ENCODE measurements around the gene TGFBR2.

Gene TGFBR2

DNA sequence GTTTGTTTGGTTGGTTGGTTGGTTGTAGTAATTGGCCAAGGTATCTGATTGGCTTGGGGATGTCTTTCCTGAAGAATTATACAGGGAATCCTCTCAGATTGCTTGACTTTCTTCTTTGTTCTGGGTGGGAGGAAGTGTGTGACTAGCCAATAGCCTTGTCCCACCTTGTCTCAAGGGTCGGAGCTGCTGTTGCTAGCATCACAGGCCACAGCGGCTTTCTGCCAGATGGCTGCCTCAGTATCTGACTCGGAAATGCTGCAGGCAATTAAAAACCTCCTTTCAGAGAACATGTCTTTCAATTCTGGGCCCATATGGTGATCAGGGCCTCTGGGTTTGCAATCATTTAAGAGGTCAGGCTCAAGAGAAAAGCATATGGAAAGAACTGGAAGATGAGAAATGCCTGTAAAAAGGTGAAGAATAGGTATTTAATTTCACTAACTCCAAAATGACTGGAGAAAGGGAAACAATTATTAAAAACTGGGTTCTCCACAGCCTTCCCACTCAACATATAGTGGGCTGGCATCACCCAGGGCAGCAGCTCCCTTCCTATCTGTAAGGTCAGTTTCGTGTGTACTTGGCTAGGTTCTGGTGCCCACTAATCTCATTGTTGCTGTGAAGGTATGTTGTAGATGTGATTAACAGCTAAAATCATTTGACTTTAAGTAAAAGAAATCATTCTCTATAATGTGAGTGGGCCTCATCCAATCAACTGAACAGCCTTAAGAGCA is 32.4 kb downstream of the TGFBR2 start:
- DNase-seq = no peak

DNA sequence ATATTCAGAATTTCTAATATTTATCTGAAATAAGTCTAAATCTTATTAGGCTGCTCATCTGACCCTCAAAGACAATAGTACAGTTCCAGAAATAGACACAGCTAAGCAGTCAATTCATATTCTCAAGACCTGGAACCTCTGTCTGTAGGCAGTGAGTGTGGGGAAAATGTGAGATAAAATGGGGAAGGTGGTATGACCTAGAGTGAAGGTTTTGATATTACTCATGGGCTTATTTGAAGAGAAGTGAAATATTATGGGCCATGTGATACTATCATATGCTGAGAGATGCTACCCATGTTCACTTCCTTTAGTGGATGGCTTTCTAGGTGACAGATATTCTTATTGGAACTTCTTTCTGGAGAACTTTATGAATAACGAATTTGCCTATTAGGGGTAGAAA is 33.5 kb downstream of the TGFBR2 start:
- no peak for DNase-seq

GRCh38 chr3:30640851-30641250 is 34.5 kb downstream of the TGFBR2 start:
- no peak for DNase-seq

DNA sequence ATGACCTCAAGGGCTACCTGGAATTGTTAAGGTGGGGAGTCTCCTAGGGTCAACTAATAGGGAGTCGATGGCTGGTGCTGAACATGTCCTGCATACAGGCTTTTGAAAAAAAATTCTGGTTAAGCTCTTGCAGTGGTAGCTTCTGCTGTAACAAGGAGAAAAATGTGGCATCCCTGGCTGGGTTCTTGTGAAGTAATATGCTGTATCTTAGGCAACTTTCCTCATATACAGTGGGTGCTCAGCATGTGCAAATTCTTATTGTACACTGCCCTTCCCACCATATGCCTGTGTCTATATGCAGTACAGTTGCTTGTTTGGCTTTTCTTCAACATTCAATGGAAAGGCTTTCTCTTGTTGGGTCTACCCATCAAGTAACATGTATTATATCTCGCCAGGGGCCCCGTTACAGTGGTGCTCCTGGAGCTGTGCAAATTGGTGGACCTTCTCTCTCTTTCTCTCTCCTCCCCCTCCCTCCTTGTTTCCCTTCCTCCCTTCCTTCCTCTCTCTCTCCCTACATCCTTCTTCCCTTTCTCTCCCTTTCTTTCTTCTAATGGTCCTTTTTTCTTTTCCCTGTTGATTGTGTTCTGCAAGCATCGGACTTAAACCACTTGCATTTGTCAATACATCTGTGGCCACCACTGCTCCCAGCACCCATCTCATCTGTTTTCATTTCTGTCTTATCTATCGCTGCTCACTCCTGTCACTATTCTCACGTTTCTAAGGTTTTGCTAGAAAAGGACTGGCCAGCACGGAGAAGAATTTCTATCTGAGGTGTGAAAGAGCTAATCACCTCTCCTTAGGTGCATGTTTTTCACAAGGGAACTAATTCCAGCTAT is 35.2 kb downstream of the TGFBR2 start:
- no peak for DNase-seq

GRCh38 chr3:30642849-30643361 is 36.5 kb downstream of the TGFBR2 start:
- no peak for DNase-seq

DNA sequence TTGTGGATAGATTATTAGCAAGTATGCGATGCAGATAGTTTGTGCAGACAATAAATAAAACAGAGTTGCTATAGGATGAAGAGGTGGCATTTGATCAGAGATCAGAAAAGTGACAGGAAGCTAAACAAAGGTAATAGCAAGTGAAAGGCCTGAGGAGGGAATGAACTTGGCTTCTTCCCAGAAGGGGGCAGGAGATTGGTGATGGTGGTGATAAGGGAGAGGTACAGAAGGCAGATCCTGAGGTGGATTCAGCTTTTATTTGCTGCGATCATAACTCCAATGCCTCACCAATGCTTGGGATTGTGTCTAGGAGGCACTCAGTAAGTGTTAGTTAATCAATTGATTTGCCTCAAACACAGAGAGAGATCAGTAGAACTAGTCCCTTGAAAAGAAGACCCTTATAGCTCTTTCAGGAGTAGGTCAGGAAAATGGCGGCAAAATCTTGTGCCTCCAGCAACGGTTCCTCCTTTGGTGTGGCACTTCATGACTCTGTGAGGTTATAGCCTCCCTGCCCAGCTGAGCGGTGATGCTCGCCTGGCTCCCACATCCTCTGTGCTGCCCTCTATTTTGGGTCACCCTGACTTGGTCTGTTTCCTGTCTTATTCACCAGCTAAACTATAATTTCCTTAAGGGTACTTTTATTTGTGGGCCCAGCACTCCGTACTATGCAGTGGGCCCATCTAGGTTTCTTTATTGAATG is 37.5 kb downstream of the TGFBR2 start:
- DNase-seq = no peak

- DNase-seq = no peak
Measured at GRCh38 chr3:30644615-30645014, 38.2 kb downstream of the TGFBR2 start.

GRCh38 chr3:30645077-30645476 is 38.7 kb downstream of the TGFBR2 start:
- DNase-seq = no peak

- DNase-seq = no peak
Measured at GRCh38 chr3:30646181-30646876, 39.9 kb downstream of the TGFBR2 start.

DNA sequence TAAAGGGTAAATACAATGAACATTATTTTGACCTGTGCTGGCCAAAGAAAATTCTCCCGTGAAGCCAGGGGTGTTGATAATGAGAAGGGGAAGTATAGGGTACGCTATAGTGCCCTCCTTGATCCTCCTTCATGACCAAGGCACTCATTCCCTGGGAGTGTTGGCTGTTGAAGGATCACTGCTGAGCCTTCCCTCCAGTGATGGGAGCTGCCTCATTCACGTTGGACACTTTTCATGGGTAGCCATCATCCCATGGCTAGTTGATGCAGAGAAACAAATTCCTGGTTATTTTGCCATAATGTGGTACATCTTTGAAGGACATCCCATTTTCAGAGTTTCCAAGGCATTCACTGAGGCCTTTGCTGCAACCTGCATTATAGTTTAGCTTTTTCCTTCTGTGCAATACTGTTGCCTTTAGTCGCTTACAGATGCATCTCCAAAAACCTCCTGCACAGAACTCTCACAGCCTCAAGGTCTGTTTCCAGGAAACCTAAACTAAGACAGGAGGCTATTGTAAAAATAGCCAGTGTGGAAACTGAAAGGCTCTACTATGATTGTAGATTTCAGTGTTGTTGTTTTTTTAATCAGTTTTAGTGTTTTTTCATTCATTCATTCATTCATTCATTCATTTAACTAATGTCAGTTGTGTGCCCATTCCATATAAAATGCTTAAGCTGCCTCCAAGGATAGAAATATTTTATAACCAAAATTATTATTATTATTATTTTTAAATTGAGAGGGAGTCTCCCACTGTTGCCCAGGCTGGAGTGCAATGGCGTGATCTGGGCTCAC is 40.8 kb downstream of the TGFBR2 start:
- DNase-seq = no peak

GRCh38 chr3:30648670-30649357 is 42.4 kb downstream of the TGFBR2 start:
- no peak for DNase-seq

DNA sequence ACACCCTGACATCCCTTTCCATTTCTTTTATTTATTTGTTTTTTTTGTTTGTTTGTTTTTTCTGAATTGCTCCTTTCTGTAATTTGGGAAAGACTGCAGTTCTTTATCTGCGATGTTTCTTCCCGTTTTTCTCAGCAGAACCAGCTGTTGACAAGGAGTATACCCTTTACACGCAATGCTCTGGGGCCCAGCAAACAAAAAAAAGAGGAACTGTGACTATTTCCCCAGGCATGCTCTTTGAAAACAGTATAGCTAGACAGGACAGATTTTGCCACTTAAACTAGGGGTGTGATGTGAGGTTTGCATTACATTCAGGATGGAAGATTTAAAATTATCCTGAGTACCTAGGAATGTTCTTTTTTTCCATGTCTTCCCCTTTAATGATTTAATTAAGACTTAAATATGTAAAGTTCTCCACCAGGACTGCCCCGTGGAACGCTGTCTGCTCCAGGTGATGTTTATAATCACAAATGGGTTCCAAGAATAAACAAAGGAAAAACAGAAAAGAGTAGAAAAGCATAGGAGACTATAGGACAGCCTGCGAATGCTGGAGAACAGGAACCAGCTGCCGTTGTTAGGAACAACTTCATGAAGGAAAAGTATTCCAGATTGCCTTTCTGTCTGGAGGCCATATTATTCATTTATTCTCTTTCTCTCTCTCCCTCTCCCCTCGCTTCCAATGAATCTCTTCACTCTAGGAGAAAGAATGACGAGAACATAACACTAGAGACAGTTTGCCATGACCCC is 43.3 kb downstream of the TGFBR2 start:
- DNase-seq = no peak

DNA sequence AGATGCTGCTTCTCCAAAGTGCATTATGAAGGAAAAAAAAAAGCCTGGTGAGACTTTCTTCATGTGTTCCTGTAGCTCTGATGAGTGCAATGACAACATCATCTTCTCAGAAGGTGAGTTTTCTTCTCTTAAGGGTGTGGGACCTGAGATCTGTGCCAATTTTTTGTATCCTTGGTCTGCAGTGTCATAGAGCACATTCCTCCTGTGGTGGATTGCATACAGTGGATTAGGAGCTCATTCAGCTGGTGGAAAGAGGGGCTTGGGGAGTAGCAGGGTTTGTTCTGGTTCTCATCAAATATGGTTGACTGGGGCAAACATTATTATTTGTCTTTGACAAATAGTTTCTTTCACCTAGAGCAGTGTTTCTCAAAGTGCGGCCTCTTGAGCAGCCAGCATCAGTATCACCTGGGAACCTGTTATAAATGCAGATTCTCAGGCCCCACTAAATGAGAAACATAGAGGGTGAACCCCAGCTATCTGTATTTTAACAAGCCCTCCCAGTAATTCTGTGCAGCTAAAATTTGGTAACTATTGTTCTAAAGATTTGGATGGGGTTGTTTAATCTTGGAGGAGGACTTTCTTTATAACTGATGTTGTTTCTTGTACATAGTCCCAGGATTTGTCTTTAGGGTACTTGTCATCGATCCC is 44.1 kb downstream of the TGFBR2 start:
- no peak for DNase-seq

DNA sequence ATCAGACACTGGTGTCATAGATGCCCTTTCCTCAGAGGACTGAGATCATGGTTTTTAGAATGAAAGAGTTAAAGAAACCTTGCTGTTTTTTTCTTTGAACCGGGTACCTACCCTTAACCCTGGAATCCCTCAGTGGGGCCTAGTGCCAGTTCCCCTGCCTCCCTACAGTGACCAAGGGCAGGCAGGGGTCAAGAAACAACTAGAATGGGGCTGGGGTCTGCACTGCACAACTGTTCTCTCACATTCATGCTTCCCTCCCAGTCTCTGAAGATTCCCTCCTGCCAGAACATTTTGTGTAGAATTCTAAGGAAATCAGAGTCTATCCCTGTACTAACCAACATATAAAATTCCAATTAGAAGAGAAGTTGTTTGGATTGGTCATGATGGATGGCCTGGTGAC is 47.9 kb downstream of the TGFBR2 start:
- DNase-seq = no peak

GRCh38 chr3:30655187-30655812 is 48.9 kb downstream of the TGFBR2 start:
- DNase-seq = no peak

DNA sequence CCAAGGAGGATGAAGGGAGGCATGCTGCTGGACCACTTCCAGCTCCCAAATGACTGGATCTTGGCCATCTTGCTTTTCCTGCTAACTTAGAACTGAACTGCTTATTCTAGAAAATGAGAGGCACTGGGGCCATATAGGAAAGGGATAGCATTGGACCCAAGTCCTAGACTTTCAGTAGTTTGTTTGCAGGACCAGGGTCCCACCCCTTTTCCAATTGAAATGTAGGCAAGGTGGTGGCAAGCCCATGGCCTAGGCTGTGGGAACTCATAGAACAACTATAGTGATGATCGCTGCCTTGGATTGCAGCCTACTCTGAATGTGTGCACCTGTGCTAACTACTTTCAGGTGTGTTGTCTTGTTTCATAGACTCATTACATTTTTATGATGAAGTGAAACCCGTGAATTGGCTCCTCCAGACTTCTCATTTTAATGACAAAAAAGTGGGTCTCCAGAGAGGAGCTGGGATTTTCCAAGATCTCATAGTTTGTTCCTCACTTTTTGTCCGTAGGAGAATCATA is 50.3 kb downstream of the TGFBR2 start:
- DNase-seq = no peak

DNA sequence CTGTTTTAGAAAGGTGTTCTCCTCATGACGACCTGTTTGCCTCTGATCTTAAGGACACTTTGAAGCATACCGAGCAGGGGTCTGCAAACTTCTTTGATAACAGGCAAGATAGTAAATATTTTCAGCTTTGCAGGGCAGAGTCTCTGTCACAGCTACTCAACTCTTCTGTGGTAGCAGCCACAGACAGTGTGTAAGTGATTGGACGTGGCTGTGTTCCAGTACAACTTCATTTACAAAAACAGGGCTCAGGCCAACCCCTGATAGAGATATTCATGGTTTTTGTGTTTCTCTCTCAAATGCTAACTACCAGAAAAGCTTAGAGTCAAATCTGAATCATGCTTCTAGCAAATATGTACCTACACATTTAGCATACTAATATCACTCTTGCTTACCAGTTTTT is 51.5 kb downstream of the TGFBR2 start:
- DNase-seq = no peak

DNA sequence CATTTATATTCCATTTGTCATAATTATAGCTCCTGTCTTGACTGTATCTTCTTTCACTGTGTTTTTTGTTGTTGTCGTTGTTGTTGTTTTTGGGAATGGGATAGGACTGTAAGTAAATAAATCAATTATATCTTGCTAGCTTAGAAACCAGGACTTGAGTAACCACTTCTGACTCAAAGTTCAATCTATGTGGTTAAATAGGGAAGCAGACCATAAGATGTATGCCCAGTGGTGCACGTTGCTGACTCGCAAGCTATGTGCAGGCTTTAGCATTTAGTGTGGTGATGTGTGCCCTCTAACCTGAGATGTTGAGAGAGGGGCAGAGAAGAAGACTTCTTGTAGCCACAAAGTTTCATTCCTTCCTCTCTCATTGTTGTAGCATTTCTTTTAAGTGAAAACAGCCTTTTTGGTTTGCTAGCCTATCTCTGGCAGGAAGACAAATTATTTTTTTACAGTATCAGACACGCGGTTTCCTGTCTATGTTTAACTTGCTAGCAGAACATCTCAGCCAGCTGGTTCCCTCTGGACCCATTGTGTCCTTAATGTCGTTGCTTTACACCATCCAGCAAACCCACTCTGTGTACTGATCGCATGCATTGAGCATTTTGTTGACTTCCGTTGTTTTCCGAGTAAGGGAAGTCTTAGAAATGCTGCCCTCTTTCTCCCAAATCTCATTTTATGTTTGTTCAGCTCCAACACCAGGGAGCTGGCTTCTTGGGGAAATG is 52.1 kb downstream of the TGFBR2 start:
- DNase-seq = no peak
